Loucy (cell line): ENCODE data around the gene USP2.

ENCODE experiments used
- CTCF ChIP-seq: fragments of 200-600 bp; sonication (generic); conservative IDR thresholded peaks from 2 replicates; pipeline ENCODE4 v1.5.1; 2014; ENCODE audit warnings: mild to moderate bottlenecking, antibody characterized with exemption, low read length
- EZH2phosphoT487 ChIP-seq: fragments of 200-600 bp; IDR thresholded peaks from 2 replicates; pipeline ENCODE4 v1.6.1; 2018; ENCODE audit warnings: antibody characterized with exemption, mild to moderate bottlenecking, moderate library complexity, borderline replicate concordance

GRCh38 chr11:119351232-119351631 lies 30.3 kb downstream of the USP2 start:
- TF ChIP-seq CTCF (no peak), EZH2phosphoT487 (no peak)
